HEK293 (cell line): ENCODE data around the gene EME2.
A peak's percentile ranks its signal among the peaks of the same experiment; 100 is the strongest.

Source experiments
- CTCF ChIA-PET: fragments of 350-600 bp; formaldehyde crosslinking; extraction: SDS; loops from one replicate; lab custom pipeline; 2021; ENCODE audit warnings: antibody characterized with exemption; lab: Yijun Ruan, JAX
- POLR2A ChIA-PET: fragments of 300-600 bp; formaldehyde crosslinking; extraction: SDS; loops from one replicate; lab custom pipeline; 2020; ENCODE audit warnings: antibody characterized with exemption, inconsistent platforms; lab: Yijun Ruan, JAX
- H3K27ac ChIP-seq: fragments of 200-500 bp; sonication (Bioruptor generic); 2 replicates; pipeline ENCODE4 v1.5.1; 2014; ENCODE audit warnings: low read depth, low read length, control low read depth, inconsistent platforms; ENCODE audit errors: extremely low read depth
- H3K36me3 ChIP-seq, 2 experiments: fragments of 200-500 bp in 1 of 2; sonication (Bioruptor generic) in 1 of 2; 1 replicate in 1 of 2; 2 replicates in 1 of 2; pipeline ENCODE4 v1.5.1; 2014 to 2017; ENCODE audit warnings: inconsistent platforms in 2 of 2, low read length in 2 of 2; ENCODE audit not compliant: control insufficient read depth in 2 of 2, insufficient read depth in 1 of 2
- H3K4me1 ChIP-seq: fragments of 200-500 bp; sonication (Bioruptor generic); 2 replicates; pipeline ENCODE4 v1.5.1; 2014; ENCODE audit warnings: mild to moderate bottlenecking, low read length, inconsistent platforms; ENCODE audit not compliant: control insufficient read depth, insufficient read depth
- H3K4me3 ChIP-seq: 2 replicates; pipeline ENCODE4 v1.5.1; 2011; ENCODE audit warnings: low read depth, mild to moderate bottlenecking, control low read depth, low read length, moderate library complexity
- H3K9me3 ChIP-seq: fragments of 200-500 bp; sonication (Bioruptor generic); 2 replicates; pipeline ENCODE4 v1.5.1; 2014; ENCODE audit warnings: low read depth, low read length, inconsistent platforms; ENCODE audit not compliant: control insufficient read depth, insufficient read depth
- GLIS1 ChIP-seq: fragments of 450-650 bp; formaldehyde crosslinking; IDR thresholded peaks from 2 replicates; pipeline ENCODE4 v1.5.1; 2016; ENCODE audit warnings: missing biosample characterization, missing genetic modification characterization
- GLIS2 ChIP-seq: fragments of 450-650 bp; formaldehyde crosslinking; IDR thresholded peaks from 2 replicates; pipeline ENCODE4 v1.5.1; 2016; ENCODE audit warnings: missing biosample characterization, missing genetic modification characterization
- IKZF3 ChIP-seq: fragments of 450-650 bp; IDR thresholded peaks from 2 replicates; pipeline ENCODE4 v1.5.0; 2018; ENCODE audit warnings: missing biosample characterization, mild to moderate bottlenecking, missing genetic modification characterization, moderate library complexity
- KLF9 ChIP-seq: fragments of 450-650 bp; formaldehyde crosslinking; IDR thresholded peaks from 2 replicates; pipeline ENCODE4 v1.5.1; 2016; ENCODE audit warnings: missing biosample characterization, missing genetic modification characterization, low read depth
- MZF1 ChIP-seq: fragments of 450-650 bp; formaldehyde crosslinking; IDR thresholded peaks from 2 replicates; pipeline ENCODE4 v1.5.1; 2017; ENCODE audit warnings: missing biosample characterization, missing genetic modification characterization, borderline replicate concordance
- SP3 ChIP-seq: fragments of 450-650 bp; formaldehyde crosslinking; IDR thresholded peaks from 2 replicates; pipeline ENCODE4 v1.5.1; 2016; ENCODE audit warnings: missing biosample characterization, missing genetic modification characterization
- TCF7L2 ChIP-seq: IDR thresholded peaks from 2 replicates; pipeline ENCODE4 v1.6.1; 2011; ENCODE audit warnings: low read depth, mild to moderate bottlenecking, inconsistent platforms, low read length, moderate library complexity, borderline replicate concordance
- ZIC2 ChIP-seq: fragments of 450-650 bp; formaldehyde crosslinking; IDR thresholded peaks from 2 replicates; pipeline ENCODE4 v1.5.1; 2016; ENCODE audit warnings: missing biosample characterization, missing genetic modification characterization
- ZNF112 ChIP-seq: fragments of 450-650 bp; formaldehyde crosslinking; IDR thresholded peaks from 2 replicates; pipeline ENCODE4 v1.5.0; 2017; ENCODE audit warnings: missing biosample characterization, missing genetic modification characterization
- ZNF654 ChIP-seq: fragments of 450-650 bp; formaldehyde crosslinking; IDR thresholded peaks from 2 replicates; pipeline ENCODE4 v1.5.1; 2016; ENCODE audit warnings: low read depth, missing biosample characterization, missing genetic modification characterization
- TF ChIP-seq, protein P1 (sequence below): fragments of 450-650 bp; IDR thresholded peaks from 2 replicates; pipeline ENCODE4 v1.5.1; 2018; ENCODE audit warnings: missing biosample characterization, missing genetic modification characterization
- TF ChIP-seq, protein P2 (sequence below): fragments of 450-650 bp; formaldehyde crosslinking; IDR thresholded peaks from 2 replicates; pipeline ENCODE4 v1.5.1; 2016; ENCODE audit warnings: missing biosample characterization, missing genetic modification characterization
- TF ChIP-seq, protein P3 (sequence below): fragments of 450-650 bp; formaldehyde crosslinking; IDR thresholded peaks from 2 replicates; pipeline ENCODE4 v1.5.1; 2016; ENCODE audit warnings: missing biosample characterization, missing genetic modification characterization
- TF ChIP-seq, protein P4 (sequence below): fragments of 450-650 bp; formaldehyde crosslinking; IDR thresholded peaks from 2 replicates; pipeline ENCODE4 v1.5.1; 2017; ENCODE audit warnings: missing biosample characterization, missing genetic modification characterization
- TF ChIP-seq, protein P5 (sequence below): fragments of 450-650 bp; IDR thresholded peaks from 2 replicates; pipeline ENCODE4 v1.5.1; 2018; ENCODE audit warnings: missing biosample characterization, mild to moderate bottlenecking, missing genetic modification characterization
- TF ChIP-seq, protein P6 (sequence below): fragments of 450-650 bp; formaldehyde crosslinking; IDR thresholded peaks from 2 replicates; pipeline ENCODE4 v1.5.1; 2017; ENCODE audit warnings: missing biosample characterization, missing genetic modification characterization
- TF ChIP-seq, protein P7 (sequence below): fragments of 450-650 bp; formaldehyde crosslinking; IDR thresholded peaks from 2 replicates; pipeline ENCODE4 v1.5.1; 2016; ENCODE audit warnings: missing biosample characterization, missing genetic modification characterization
- TF ChIP-seq, protein P8 (sequence below): fragments of 450-650 bp; formaldehyde crosslinking; IDR thresholded peaks from 2 replicates; pipeline ENCODE4 v1.5.1; 2016; ENCODE audit warnings: missing biosample characterization, missing genetic modification characterization

The EME2 gene

DNA sequence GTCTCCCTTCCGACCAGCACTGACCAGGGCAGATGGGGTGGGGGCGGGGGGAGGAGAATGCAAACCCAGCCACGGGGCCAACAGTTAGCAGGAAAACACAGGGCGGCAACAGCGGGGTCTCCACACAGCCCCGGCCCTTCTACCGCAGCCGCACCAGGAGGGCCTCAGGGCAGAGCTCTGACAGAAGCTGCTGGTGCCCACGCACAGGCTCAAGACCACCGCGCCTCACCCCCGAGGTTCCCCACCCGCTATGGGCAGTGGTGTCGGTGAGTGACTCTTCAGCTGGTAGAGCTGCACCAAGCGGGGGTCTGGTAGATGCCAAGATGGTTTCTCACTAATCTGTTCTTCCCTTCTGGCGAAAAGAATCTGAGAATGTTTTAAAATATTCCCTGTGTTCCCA lies 37.9 kb downstream of the EME2 start:
- Histone ChIP-seq H3K36me3 (peaks cover 21 to 63% of the 10 kb centered on the region in 2 experiments; a peak in 2 of 3 replicates), H3K27ac (no peak overlapping the region), H3K4me1 (no peaks in the 10 kb centered on the region), H3K4me3 (no peak overlapping the region), H3K9me3 (no peaks in the 10 kb centered on the region)
- no peak for TF ChIP-seq TCF7L2
- CTCF ChIA-PET: interaction anchor here (0.6 to 1.3 kb wide), 5 partner anchors 23 to 98 kb away, joined by 3 to 4 read pairs (median 3); partner anchors contain the start of genes NUBP2 and SPSB3
- POLR2A ChIA-PET: no interaction called here

DNA sequence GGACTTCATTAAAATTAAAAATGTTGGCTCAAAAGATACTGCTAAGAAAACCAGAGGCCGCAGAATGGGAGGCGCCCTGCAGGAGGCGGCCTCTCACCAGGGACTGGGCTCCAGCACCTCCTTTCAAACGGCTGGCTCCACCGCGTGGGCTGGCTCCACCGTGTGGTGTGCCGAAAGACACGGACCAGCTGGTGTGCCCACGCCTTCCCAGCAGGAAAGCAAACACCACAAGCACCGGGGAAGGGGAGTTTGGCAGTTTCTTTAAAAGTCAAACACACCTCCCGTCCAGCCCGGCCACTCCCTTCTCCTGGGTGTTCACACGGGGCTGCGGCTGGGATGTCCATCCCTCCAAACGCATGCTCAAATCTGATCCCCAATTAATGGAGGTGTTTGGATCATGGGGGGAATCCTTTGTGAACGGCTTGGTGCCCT lies 40.1 kb downstream of the EME2 start:
- CTCF ChIA-PET: interaction anchor here (0.7 to 1.0 kb wide), 3 partner anchors 11 to 115 kb away, joined by 3 to 4 read pairs (median 3); no protein-coding TSS in a partner anchor
- no peak overlapping the region for H3K27ac ChIP-seq
- no peak overlapping the region for H3K4me3 ChIP-seq
- no peaks in the 10 kb centered on the region for H3K9me3 ChIP-seq
- no peaks in the 10 kb centered on the region for H3K4me1 ChIP-seq
- peaks cover 3 to 60% of the 10 kb centered on the region in 2 experiments; a peak in 2 of 3 replicates for H3K36me3 ChIP-seq
- POLR2A ChIA-PET: no interaction called here
- TF ChIP-seq MZF1 (tag by site-specific recombination) (peak; percentile 41; the same call in 1 of the 2 replicates), IKZF3 (0 out of 2 replicates have a peak, but pooled peaks have one; percentile 44), ZIC2 (tag by site-specific recombination) (peak; percentile 95), GLIS1 (no peak), SP3 (tag by site-specific recombination) (peak; percentile 48; the same call in 1 of the 2 replicates), GLIS2 (tag by site-specific recombination) (peak; percentile 56; the same call in 1 of the 2 replicates), ZNF112 (tag by site-specific recombination) (no peak), ZNF654 (peak; percentile 48), KLF9 (tag by site-specific recombination) (0 out of 2 replicates have a peak, but pooled peaks have one; percentile 33)
- TF ChIP-seq, protein P1, sequence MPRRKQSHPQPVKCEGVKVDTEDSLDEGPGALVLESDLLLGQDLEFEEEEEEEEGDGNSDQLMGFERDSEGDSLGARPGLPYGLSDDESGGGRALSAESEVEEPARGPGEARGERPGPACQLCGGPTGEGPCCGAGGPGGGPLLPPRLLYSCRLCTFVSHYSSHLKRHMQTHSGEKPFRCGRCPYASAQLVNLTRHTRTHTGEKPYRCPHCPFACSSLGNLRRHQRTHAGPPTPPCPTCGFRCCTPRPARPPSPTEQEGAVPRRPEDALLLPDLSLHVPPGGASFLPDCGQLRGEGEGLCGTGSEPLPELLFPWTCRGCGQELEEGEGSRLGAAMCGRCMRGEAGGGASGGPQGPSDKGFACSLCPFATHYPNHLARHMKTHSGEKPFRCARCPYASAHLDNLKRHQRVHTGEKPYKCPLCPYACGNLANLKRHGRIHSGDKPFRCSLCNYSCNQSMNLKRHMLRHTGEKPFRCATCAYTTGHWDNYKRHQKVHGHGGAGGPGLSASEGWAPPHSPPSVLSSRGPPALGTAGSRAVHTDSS (tag by site-specific recombination): no peak
- TF ChIP-seq, protein P2, sequence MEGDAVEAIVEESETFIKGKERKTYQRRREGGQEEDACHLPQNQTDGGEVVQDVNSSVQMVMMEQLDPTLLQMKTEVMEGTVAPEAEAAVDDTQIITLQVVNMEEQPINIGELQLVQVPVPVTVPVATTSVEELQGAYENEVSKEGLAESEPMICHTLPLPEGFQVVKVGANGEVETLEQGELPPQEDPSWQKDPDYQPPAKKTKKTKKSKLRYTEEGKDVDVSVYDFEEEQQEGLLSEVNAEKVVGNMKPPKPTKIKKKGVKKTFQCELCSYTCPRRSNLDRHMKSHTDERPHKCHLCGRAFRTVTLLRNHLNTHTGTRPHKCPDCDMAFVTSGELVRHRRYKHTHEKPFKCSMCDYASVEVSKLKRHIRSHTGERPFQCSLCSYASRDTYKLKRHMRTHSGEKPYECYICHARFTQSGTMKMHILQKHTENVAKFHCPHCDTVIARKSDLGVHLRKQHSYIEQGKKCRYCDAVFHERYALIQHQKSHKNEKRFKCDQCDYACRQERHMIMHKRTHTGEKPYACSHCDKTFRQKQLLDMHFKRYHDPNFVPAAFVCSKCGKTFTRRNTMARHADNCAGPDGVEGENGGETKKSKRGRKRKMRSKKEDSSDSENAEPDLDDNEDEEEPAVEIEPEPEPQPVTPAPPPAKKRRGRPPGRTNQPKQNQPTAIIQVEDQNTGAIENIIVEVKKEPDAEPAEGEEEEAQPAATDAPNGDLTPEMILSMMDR (tag by site-specific recombination): peak; percentile 85
- TF ChIP-seq, protein P3, sequence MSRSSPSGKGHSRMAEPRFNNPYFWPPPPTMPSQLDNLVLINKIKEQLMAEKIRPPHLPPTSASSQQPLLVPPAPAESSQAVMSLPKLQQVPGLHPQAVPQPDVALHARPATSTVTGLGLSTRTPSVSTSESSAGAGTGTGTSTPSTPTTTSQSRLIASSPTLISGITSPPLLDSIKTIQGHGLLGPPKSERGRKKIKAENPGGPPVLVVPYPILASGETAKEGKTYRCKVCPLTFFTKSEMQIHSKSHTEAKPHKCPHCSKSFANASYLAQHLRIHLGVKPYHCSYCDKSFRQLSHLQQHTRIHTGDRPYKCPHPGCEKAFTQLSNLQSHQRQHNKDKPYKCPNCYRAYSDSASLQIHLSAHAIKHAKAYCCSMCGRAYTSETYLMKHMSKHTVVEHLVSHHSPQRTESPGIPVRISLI: no peak
- TF ChIP-seq, protein P4, sequence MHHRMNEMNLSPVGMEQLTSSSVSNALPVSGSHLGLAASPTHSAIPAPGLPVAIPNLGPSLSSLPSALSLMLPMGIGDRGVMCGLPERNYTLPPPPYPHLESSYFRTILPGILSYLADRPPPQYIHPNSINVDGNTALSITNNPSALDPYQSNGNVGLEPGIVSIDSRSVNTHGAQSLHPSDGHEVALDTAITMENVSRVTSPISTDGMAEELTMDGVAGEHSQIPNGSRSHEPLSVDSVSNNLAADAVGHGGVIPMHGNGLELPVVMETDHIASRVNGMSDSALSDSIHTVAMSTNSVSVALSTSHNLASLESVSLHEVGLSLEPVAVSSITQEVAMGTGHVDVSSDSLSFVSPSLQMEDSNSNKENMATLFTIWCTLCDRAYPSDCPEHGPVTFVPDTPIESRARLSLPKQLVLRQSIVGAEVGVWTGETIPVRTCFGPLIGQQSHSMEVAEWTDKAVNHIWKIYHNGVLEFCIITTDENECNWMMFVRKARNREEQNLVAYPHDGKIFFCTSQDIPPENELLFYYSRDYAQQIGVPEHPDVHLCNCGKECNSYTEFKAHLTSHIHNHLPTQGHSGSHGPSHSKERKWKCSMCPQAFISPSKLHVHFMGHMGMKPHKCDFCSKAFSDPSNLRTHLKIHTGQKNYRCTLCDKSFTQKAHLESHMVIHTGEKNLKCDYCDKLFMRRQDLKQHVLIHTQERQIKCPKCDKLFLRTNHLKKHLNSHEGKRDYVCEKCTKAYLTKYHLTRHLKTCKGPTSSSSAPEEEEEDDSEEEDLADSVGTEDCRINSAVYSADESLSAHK (tag by site-specific recombination): peak; percentile 72
- TF ChIP-seq, protein P5, sequence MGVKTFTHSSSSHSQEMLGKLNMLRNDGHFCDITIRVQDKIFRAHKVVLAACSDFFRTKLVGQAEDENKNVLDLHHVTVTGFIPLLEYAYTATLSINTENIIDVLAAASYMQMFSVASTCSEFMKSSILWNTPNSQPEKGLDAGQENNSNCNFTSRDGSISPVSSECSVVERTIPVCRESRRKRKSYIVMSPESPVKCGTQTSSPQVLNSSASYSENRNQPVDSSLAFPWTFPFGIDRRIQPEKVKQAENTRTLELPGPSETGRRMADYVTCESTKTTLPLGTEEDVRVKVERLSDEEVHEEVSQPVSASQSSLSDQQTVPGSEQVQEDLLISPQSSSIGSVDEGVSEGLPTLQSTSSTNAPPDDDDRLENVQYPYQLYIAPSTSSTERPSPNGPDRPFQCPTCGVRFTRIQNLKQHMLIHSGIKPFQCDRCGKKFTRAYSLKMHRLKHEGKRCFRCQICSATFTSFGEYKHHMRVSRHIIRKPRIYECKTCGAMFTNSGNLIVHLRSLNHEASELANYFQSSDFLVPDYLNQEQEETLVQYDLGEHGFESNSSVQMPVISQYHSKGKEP (tag by site-specific recombination): 0 out of 2 replicates have a peak, but pooled peaks have one; percentile 0
- TF ChIP-seq, protein P6, sequence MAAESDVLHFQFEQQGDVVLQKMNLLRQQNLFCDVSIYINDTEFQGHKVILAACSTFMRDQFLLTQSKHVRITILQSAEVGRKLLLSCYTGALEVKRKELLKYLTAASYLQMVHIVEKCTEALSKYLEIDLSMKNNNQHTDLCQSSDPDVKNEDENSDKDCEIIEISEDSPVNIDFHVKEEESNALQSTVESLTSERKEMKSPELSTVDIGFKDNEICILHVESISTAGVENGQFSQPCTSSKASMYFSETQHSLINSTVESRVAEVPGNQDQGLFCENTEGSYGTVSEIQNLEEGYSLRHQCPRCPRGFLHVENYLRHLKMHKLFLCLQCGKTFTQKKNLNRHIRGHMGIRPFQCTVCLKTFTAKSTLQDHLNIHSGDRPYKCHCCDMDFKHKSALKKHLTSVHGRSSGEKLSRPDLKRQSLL (tag by site-specific recombination): peak; percentile 97
- TF ChIP-seq, protein P7, sequence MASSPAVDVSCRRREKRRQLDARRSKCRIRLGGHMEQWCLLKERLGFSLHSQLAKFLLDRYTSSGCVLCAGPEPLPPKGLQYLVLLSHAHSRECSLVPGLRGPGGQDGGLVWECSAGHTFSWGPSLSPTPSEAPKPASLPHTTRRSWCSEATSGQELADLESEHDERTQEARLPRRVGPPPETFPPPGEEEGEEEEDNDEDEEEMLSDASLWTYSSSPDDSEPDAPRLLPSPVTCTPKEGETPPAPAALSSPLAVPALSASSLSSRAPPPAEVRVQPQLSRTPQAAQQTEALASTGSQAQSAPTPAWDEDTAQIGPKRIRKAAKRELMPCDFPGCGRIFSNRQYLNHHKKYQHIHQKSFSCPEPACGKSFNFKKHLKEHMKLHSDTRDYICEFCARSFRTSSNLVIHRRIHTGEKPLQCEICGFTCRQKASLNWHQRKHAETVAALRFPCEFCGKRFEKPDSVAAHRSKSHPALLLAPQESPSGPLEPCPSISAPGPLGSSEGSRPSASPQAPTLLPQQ (tag by site-specific recombination): peak; percentile 34; the same call in 1 of the 2 replicates
- TF ChIP-seq, protein P8, sequence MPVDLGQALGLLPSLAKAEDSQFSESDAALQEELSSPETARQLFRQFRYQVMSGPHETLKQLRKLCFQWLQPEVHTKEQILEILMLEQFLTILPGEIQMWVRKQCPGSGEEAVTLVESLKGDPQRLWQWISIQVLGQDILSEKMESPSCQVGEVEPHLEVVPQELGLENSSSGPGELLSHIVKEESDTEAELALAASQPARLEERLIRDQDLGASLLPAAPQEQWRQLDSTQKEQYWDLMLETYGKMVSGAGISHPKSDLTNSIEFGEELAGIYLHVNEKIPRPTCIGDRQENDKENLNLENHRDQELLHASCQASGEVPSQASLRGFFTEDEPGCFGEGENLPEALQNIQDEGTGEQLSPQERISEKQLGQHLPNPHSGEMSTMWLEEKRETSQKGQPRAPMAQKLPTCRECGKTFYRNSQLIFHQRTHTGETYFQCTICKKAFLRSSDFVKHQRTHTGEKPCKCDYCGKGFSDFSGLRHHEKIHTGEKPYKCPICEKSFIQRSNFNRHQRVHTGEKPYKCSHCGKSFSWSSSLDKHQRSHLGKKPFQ (tag by site-specific recombination): peak; percentile 43; the same call in 1 of the 2 replicates
